B cell (primary cell): Measurements from ENCODE around the gene POU2F3. TPM values are rescaled to one million over a fixed set of nuclear protein-coding genes. Genes with fewer than 3 reads are reported as not detected.

Experiments used
- ATAC-seq: fragments of 200-7000 bp; cut with Tn5 transposase; one replicate; pipeline ENCODE4 v1.10.0; 2021; ENCODE audit warnings: low read depth, mild to moderate bottlenecking, moderate number of reproducible peaks, moderate library complexity
- CTCF ChIA-PET: fragments of 350-600 bp; sonication (Branson Sonifier 250); formaldehyde crosslinking; loops from one replicate; lab custom pipeline; 2021; ENCODE audit warnings: antibody characterized with exemption, inconsistent platforms; lab: Charles Lee
- POLR2A ChIA-PET: fragments of 350-600 bp; sonication (Branson Sonifier 250); formaldehyde crosslinking; loops from one replicate; lab custom pipeline; 2021; ENCODE audit warnings: antibody characterized with exemption; lab: Charles Lee
- DNase-seq: peaks from one replicate; pipeline ENCODE4 v3.0.0; 2013
- H2AFZ ChIP-seq: 2 replicates; pipeline ENCODE4 v1.6.1; 2012; ENCODE audit warnings: mild to moderate bottlenecking, low read depth, low read length; ENCODE audit not compliant: insufficient read depth, poor library complexity, severe bottlenecking
- H3K27ac ChIP-seq, 2 donors: 1 replicate in 1 of 2; 2 replicates in 1 of 2; pipeline ENCODE4 v1.5.1; 2012 to 2013; ENCODE audit warnings: low read length in 2 of 2, mild to moderate bottlenecking in 2 of 2, moderate library complexity in 1 of 2
- H3K27me3 ChIP-seq, 4 experiments: fragments of 200-600 bp in 1 of 4; sonication (generic) in 1 of 4; replicated peaks in 1 of 4; 1 replicate in 2 of 4; 2 replicates in 2 of 4; pipeline versions ENCODE4 v1.6.1 to v1.7.0; 2013 to 2016; ENCODE audit warnings: low read length in 3 of 4, mild to moderate bottlenecking in 2 of 4, mixed read lengths in 1 of 4, moderate library complexity in 1 of 4; ENCODE audit not compliant: insufficient read depth in 4 of 4, control insufficient read depth in 3 of 4; ENCODE audit errors: control extremely low read depth in 1 of 4
- H3K36me3 ChIP-seq, 2 experiments: replicated peaks in 1 of 2; 1 replicate in 1 of 2; 2 replicates in 1 of 2; pipeline versions ENCODE4 v1.6.1 to v1.7.1; 2013; ENCODE audit warnings: low read length in 1 of 2; ENCODE audit not compliant: insufficient read depth in 2 of 2, control insufficient read depth in 1 of 2; ENCODE audit errors: control extremely low read depth in 1 of 2, extremely low read depth in 1 of 2
- H3K4me1 ChIP-seq, 2 donors: fragments of 200-600 bp in 1 of 2; sonication (generic) in 1 of 2; 1 replicate in 1 of 2; 2 replicates in 1 of 2; pipeline versions ENCODE4 v1.5.1 to v1.6.1; 2013 to 2017; ENCODE audit warnings: low read length in 2 of 2; ENCODE audit not compliant: control insufficient read depth in 2 of 2, insufficient read depth in 2 of 2
- H3K4me2 ChIP-seq: replicated peaks from 2 replicates; pipeline ENCODE3; 2012; ENCODE audit warnings: mild to moderate bottlenecking, low read depth, low read length; ENCODE audit not compliant: poor library complexity, severe bottlenecking
- H3K4me3 ChIP-seq, 5 experiments: fragments of 200-600 bp in 1 of 5; sonication (generic) in 1 of 5; 1 replicate in 3 of 5; 2 replicates in 2 of 5; pipeline versions ENCODE4 v1.5.1 to v1.7.0; 2011 to 2016; ENCODE audit warnings: low read length in 4 of 5, mild to moderate bottlenecking in 4 of 5, low read depth in 2 of 5, control low read depth in 1 of 5, moderate library complexity in 1 of 5; ENCODE audit not compliant: insufficient read depth in 1 of 5; ENCODE audit errors: control extremely low read depth in 1 of 5, extremely low read depth in 1 of 5
- H3K79me2 ChIP-seq: fragments of 200-600 bp; sonication (generic); one replicate; pipeline ENCODE4 v1.6.0; 2016; ENCODE audit warnings: low read length; ENCODE audit not compliant: control insufficient read depth, insufficient read depth
- H3K9ac ChIP-seq: fragments of 200-600 bp; sonication (generic); 2 replicates; pipeline ENCODE4 v1.6.1; 2017; ENCODE audit warnings: mild to moderate bottlenecking, low read length, moderate library complexity
- H3K9me3 ChIP-seq, 3 donors: one replicate each; pipeline versions ENCODE4 v1.6.1 to v1.7.1; 2013; ENCODE audit warnings: low read length in 2 of 3; ENCODE audit not compliant: control insufficient read depth in 2 of 3, insufficient read depth in 1 of 3; ENCODE audit errors: control extremely low read depth in 1 of 3
- H4K20me1 ChIP-seq: 2 replicates; pipeline ENCODE4 v1.6.0; 2012; ENCODE audit warnings: mild to moderate bottlenecking, low read length; ENCODE audit not compliant: insufficient read depth, control insufficient read depth, poor library complexity, severe bottlenecking
- H3K27ac Mint-ChIP-seq: one replicate; pipeline ENCODE4 v1.8.0; 2021; ENCODE audit warnings: mixed read lengths
- H3K27me3 Mint-ChIP-seq: one replicate; pipeline ENCODE4 v1.8.0; 2021; ENCODE audit warnings: mixed read lengths
- H3K4me1 Mint-ChIP-seq: one replicate; pipeline ENCODE4 v1.8.0; 2021; ENCODE audit warnings: mixed read lengths
- H3K4me3 Mint-ChIP-seq: one replicate; pipeline ENCODE4 v1.8.0; 2021; ENCODE audit warnings: mixed read lengths
- H3K9me3 Mint-ChIP-seq: one replicate; pipeline ENCODE4 v1.8.0; 2022; ENCODE audit warnings: mixed read lengths; ENCODE audit not compliant: insufficient read depth
- CTCF ChIP-seq: fragments of 200-600 bp; IDR thresholded peaks from one replicate; pipeline ENCODE4 v1.8.0; 2022; ENCODE audit warnings: antibody characterized with exemption, mild to moderate bottlenecking
- EZH2 ChIP-seq: IDR thresholded peaks from 2 replicates; pipeline ENCODE4 v1.6.1; 2012; ENCODE audit warnings: borderline replicate concordance, low read depth, mild to moderate bottlenecking, moderate library complexity, low read length; ENCODE audit not compliant: insufficient read depth, poor library complexity, severe bottlenecking
- WGBS: methylation state at CpG from one replicate; pipeline ENCODE4 v1.1.5; 2013; ENCODE audit warnings: missing lambda C conversion rate; ENCODE audit not compliant: insufficient coverage; 5-methylcytosine and 5-hydroxymethylcytosine counted together
- intact Hi-C: fragments of 100-400 bp; cut with micrococcal nuclease; formaldehyde crosslinking; loops from one replicate; pipeline ENCODE4 v1.10.0; 2022
- polyA plus RNA-seq: library from polyadenylated mRNA; depleted of rRNA; stranded (reverse); fragments of >200 nt; gene quantifications from 2 replicates; pipeline ENCODE4 v1.2.3, GENCODE V29; 2012
- total RNA-seq, 2 donors: library from RNA; stranded (reverse); fragments of 120-200 nt in 1 of 2; gene quantifications; 1 replicate in 1 of 2; 2 replicates in 1 of 2; pipeline versions ENCODE4 v1.2.3 to v1.2.4, GENCODE V29; 2013 to 2022

POU2F3 gene
- total and polyA plus RNA-seq, 2 donors (not counting 1 experiment from before 2014, with no cell fraction given): not detected

- H3K4me1 Mint-ChIP-seq: no peaks in the 10 kb centered on the region
- H3K27me3 Mint-ChIP-seq: peaks cover 31% of the 10 kb centered on the region
- Histone ChIP-seq H3K79me2 (no peaks in the 10 kb centered on the region), H3K27ac (no peak overlapping the region), H3K4me1 (no peaks in the 10 kb centered on the region), H3K9me3 (no peaks in the 10 kb centered on the region), H4K20me1 (no peaks in the 10 kb centered on the region), H3K36me3 (no peaks in the 10 kb centered on the region), H3K9ac (no peak overlapping the region), H3K27me3 (peaks cover 0 to 14% (median 3%) of the 10 kb centered on the region in 4 experiments), H3K4me3 (no peak overlapping the region), H3K4me2 (no peak overlapping the region), H2AFZ (no peak overlapping the region)
- H3K4me3 Mint-ChIP-seq: no peak overlapping the region
- no peaks in the 10 kb centered on the region for H3K9me3 Mint-ChIP-seq
- TF ChIP-seq EZH2 (no peak), CTCF (no peak)
- DNase-seq (no peak), ATAC-seq (no peak)
- intact Hi-C loops: loop anchor here (2.0 kb wide), 1 partner anchor 67 kb away; no protein-coding TSS in a partner anchor
- ChIA-PET CTCF (interaction anchor here (0.7 to 2.6 kb wide), 22 partner anchors 8 to 660 kb away, joined by 3 to 17 read pairs (median 4); no protein-coding TSS in a partner anchor), POLR2A (no interaction called here)
- 84% methylated on average over 4 of the region's 6 CpGs for WGBS
- H3K27ac Mint-ChIP-seq: no peak overlapping the region
Observed at GRCh38 chr11:120302001-120302805, 62.3 kb downstream of the POU2F3 start.

DNA sequence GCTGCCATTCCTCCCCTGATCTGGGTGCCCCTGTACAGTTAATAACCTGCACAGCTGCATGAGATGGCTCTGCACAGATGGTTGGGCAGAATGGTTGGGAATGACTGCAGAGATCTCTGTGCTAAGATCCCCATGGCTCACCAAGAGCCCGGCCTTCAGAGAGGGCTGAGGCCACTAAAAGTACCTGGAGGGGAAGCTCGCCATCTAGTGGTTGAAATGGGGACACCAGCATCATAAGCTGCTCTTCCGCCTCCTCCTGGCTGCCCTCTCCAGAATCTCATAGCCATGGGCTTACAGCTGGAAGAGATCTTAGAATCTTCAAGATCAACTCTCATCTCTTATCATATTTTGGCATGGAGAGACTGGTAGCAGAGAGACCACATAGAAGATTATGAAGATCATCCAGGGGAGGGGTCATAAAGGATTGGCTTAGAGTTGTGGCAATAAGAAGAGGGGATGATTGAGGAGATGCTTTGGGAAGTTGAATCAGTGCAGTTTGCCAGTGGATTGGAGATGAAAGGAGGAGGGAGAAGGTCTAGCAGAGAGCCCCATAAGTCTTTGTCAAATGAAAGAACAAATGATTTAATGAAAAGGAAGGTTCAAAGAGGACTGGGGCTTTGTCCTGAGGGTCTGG is 63.2 kb downstream of the POU2F3 start:
- intact Hi-C loops: loop anchor here (2.0 kb wide), 1 partner anchor 68 kb away; no protein-coding TSS in a partner anchor
- Histone ChIP-seq H3K27ac (no peak overlapping the region), H3K9me3 (no peaks in the 10 kb centered on the region), H3K79me2 (no peaks in the 10 kb centered on the region), H4K20me1 (no peaks in the 10 kb centered on the region), H3K4me2 (no peak overlapping the region), H3K27me3 (peaks cover 0 to 16% (median 3%) of the 10 kb centered on the region in 4 experiments), H3K4me1 (no peaks in the 10 kb centered on the region), H3K9ac (no peak overlapping the region), H3K4me3 (no peak overlapping the region), H2AFZ (no peak overlapping the region), H3K36me3 (no peaks in the 10 kb centered on the region)
- ATAC-seq (peak; percentile 60), DNase-seq (peak; percentile 72)
- Mint-ChIP-seq H3K27me3 (peaks cover 26% of the 10 kb centered on the region), H3K4me3 (no peak overlapping the region), H3K9me3 (no peaks in the 10 kb centered on the region), H3K4me1 (no peaks in the 10 kb centered on the region), H3K27ac (no peak overlapping the region)
- TF ChIP-seq CTCF: peak; percentile 95
- TF ChIP-seq EZH2: no peak
- POLR2A ChIA-PET: no interaction called here
- CTCF ChIA-PET: interaction anchor here (0.7 to 2.6 kb wide), 24 partner anchors 8 to 661 kb away, joined by 3 to 17 read pairs (median 4); partner anchors contain the start of gene TLCD5
- WGBS: 32% methylated on average over 2 of the region's 3 CpGs
